HT-29 (cell line): ENCODE measurements around the gene IKBKE. TPM values are rescaled to one million over a fixed set of nuclear protein-coding genes. Genes with fewer than 3 reads are reported as not detected.
A peak's percentile ranks its signal among the peaks of the same experiment; 100 is the strongest.

ENCODE experiments used
- DNase-seq: peaks from one replicate; pipeline ENCODE4 v3.0.0-alpha.2; 2015; ENCODE audit warnings: low spot score
- total RNA-seq: library from RNA; depleted of rRNA; stranded (reverse); fragments of >200 nt; shearing (Covaris generic); gene quantifications from 2 replicates; pipeline ENCODE4 v1.2.3, GENCODE V29; 2014

IKBKE gene
- total RNA-seq, 1 experiment from 2014 or later: 12.0 TPM

DNA sequence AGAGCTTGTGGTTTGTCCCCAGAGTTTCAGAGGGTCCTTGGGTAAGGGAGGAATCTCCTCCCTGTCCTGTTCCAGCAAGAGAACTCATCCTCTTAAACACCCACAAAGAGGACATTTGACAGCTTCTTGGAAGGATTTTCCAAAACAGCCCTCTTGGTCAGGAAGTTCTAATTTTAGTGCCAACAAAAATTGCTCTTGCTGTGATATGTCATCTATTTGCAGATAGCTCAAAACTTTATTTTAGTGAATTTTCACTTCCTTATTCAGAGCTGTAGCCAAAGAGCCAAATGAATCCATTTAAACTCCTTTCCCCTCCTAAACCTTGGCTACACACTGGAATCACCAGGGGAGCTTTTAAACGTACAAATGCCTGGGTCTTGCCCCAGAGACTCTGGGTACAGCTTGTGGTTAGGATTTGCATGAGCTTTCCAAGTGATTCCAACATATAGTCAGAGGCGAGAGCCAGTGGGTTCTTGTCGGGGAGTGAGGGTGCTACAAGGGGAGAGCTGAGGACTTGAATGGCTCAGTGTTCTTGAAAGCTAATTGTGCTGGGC is 25.3 kb downstream of the IKBKE start:
- no peak for DNase-seq

DNA sequence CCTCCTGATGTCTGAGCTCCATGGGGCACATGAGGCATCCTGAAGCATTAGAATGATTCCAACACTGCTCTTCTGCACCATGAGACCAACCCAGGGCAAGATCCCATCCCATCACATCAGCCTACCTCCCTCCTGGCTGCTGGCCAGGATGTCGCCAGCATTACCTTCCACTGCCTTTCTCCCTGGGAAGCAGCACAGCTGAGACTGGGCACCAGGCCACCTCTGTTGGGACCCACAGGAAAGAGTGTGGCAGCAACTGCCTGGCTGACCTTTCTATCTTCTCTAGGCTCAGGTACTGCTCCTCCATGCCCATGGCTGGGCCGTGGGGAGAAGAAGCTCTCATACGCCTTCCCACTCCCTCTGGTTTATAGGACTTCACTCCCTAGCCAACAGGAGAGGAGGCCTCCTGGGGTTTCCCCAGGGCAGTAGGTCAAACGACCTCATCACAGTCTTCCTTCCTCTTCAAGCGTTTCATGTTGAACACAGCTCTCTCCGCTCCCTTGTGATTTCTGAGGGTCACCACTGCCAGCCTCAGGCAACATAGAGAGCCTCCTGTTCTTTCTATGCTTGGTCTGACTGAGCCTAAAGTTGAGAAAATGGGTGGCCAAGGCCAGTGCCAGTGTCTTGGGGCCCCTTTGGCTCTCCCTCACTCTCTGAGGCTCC is 26.0 kb downstream of the IKBKE start:
- no peak for DNase-seq

- no peak for DNase-seq
Measured at GRCh38 chr1:206497363-206497762, 27.1 kb downstream of the IKBKE start.

DNA sequence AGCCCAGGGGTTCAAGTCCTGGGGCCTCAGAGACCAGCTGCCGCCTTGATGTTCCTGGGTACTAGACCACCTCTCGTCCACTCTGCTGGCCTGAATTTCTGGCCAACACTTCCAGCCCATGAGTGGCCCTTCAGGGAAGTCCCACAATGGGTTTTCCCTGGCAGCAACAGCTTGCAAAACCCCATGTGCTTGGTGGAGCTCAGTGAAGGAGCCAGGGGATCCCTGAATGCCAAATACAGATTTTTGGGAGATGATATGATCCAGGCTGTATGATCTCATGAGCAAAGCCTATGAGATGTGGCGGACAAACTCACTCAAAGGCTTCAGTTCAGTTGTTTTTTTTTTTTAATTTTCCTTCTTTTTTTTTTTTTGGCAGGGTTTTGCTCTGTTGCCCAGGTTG is 27.5 kb downstream of the IKBKE start:
- DNase-seq: no peak

GRCh38 chr1:206498685-206499084 is 28.4 kb downstream of the IKBKE start:
- DNase-seq: no peak

- DNase-seq: no peak
Measured at GRCh38 chr1:206500046-206500445, 29.8 kb downstream of the IKBKE start.

GRCh38 chr1:206501881-206502280 is 31.6 kb downstream of the IKBKE start:
- no peak for DNase-seq

DNA sequence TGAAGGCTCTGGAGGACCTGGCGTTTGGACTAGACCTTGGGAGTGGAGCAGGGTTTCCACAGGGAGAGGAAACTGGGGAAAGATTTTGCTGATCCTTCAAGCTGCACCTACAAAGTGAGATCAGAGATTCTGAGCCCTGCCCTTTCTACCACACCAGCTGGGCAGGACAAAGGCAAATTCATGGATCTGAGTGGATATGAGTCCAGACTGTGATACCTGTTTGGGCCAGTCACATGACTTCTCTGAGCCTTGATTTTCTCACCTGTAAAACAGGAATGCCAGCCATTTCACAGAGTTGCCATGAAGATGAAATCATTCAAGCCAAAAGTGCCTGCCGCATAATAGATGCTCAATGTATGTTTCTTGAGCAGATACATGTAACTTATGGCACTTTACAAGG is 32.1 kb downstream of the IKBKE start:
- DNase-seq: no peak

GRCh38 chr1:206502812-206503211 is 32.5 kb downstream of the IKBKE start:
- no peak for DNase-seq

- DNase-seq: peak; percentile 76
Measured at GRCh38 chr1:206503591-206504362, 33.5 kb downstream of the IKBKE start.

DNA sequence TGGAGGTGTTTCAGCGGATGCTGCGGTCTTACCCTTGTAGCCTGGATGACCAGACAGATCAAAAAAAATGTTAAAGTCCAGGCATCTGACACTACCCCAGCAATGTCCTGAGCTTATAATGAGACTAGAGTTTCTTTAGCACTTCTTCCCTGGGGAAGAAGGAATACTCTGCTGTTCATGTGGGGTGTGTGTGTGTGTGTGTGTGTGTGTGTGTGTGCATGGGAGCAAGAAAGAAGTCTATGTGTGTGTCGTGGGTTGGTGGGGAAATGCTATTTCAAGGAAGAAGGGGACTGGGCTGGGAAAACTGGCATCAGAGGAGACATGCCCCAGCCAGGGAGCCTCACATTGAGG is 34.1 kb downstream of the IKBKE start:
- no peak for DNase-seq

DNA sequence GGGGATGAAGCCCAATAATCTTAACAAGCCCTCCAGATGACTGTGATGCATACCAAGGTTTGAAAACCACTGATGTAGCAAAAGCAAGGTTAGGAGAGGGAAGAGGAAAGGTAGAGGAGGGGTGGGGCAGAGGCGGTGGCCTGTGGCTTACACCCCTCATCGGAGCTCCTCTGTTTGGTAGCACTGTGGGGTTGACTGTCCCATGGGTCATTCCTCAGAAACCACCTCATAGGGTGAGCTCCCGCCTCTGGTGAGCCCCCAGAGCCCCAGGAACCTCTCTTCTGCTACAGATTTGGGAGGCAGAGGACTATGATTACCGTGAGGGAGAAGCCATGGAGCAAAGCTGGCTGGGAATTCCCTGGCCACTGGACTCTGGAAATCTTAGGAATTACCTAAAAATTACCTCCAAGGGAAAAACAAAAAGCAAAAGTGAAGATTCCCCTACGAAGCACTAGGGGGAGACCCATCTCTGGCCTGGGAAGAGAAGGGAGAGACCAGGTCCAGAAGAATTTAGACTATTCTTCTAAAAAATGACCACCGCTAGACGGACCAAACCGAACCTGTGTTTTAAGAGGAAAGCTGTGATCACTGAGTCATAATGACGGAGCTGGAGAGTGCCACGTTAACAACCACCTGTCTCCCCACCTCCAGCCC is 35.6 kb downstream of the IKBKE start:
- DNase-seq: no peak

GRCh38 chr1:206506405-206507283 is 36.4 kb downstream of the IKBKE start:
- no peak for DNase-seq

DNA sequence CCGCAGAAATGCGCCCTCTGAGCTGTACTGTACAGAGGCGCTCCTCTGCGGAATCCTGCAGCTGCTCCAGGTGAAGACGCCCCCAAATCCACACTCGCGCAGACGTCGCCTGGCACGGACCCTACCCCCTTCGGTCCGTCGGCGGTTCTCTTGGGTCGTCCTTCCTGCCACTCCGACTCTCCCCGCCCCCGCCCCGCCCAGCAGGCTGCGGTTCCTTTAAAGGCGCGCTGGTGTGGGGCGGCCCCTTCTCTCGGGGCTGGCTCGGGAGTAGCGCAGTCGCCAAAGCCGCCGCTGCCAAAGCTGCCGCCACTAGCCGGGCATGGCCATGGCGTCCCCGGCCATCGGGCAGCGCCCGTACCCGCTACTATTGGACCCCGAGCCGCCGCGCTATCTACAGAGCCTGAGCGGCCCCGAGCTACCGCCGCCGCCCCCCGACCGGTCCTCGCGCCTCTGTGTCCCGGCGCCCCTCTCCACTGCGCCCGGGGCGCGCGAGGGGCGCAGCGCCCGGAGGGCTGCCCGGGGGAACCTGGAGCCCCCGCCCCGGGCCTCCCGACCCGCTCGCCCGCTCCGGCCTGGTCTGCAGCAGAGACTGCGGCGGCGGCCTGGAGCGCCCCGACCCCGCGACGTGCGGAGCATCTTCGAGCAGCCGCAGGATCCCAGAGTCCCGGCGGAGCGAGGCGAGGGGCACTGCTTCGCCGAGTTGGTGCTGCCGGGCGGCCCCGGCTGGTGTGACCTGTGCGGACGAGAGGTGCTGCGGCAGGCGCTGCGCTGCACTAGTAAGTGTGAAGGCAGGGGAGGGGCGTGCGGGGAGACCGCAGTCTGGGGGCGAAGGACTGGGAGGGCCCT is 37.2 kb downstream of the IKBKE start, which contains the start of gene RASSF5:
RASSF5 (plus strand) TSS at position 248 of the 846 bp plus-strand sequence; CDS start at position 320, 72 bp downstream.
- no peak for DNase-seq

DNA sequence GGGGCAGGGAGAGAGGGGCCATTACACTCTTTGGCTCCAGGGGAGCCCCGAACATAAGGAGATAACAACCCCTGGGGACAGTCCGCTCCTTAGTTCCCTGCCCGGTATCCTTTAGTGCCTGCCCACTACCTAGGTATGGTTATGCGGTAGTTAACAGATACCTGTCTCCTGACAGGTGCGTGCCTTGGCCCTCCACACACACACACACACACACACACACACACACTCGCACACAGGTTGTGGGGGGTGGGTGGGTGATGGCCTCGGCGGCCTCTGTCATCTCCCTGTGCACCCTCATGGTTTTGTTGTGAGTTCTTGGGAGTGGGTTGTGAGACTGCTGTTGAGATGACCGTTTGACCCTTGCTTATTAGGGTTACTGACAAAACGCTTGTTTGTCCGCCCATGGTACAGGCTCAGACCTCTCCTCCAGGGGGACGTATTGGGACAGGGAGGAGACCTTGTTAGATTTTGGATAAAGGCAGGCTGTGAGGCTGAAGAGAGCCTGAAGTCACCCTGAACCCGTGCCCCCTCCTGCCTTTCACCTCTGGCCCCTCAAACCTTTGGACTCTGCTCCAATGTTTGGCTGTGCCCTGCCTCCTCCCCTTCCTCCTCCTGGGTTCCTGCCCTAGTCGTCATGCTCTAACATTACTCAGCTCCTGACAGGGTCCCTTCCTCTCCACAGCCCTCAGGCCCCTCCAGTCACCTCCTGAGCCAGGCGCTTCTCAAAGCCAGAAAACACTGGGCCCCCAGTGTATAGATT is 38.0 kb downstream of the IKBKE start:
- no peak for DNase-seq

- DNase-seq: no peak
Measured at GRCh38 chr1:206508956-206509355, 38.7 kb downstream of the IKBKE start.

DNA sequence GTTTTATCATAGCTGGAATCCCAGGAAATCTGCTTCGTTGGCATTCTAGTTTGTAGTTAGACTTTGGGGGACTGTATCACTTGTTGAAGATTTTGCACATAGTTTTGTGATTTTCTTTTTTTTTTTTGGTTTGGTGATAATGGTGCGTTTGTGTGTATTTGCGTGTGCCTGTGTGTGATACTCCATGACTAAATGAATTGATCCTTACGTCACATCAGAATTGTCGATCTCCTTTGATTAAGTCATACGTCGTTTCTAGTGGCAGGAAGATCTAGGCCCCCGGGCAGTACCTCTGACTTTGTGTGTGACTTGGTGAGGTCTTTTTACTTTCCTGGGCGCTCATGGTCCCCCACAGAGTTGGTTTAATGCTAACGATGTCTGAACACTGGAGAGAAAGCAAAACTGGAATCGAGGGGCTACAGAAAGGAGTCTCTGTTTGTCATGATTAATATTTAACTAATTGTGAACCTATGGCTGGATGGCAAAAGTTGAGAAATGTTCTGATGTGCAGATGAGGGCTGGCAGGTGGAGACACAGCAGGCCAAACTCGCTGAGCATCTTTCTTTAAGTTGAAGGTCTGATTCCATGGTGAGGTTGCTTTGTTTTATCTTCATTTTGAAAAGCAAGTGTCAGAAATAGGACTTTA is 39.5 kb downstream of the IKBKE start:
- DNase-seq: no peak

DNA sequence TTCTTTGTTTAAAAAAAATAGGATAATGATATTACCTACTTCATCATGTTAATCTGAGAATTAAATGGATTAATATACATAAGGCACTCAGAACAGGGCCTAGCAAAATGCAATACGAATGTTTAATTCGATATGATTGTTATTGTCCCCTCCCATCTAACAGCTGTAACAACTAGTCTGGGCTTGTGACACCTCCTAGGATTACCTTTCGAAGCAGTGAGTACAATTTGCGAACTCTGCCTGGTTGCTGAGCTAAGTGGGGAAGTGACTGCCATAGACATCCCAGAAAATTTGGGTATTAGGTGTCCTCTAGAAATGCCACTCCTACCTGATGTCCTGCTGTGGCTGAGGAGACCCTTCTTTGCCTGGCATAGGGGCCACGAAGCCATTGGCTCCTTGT is 40.1 kb downstream of the IKBKE start:
- no peak for DNase-seq

DNA sequence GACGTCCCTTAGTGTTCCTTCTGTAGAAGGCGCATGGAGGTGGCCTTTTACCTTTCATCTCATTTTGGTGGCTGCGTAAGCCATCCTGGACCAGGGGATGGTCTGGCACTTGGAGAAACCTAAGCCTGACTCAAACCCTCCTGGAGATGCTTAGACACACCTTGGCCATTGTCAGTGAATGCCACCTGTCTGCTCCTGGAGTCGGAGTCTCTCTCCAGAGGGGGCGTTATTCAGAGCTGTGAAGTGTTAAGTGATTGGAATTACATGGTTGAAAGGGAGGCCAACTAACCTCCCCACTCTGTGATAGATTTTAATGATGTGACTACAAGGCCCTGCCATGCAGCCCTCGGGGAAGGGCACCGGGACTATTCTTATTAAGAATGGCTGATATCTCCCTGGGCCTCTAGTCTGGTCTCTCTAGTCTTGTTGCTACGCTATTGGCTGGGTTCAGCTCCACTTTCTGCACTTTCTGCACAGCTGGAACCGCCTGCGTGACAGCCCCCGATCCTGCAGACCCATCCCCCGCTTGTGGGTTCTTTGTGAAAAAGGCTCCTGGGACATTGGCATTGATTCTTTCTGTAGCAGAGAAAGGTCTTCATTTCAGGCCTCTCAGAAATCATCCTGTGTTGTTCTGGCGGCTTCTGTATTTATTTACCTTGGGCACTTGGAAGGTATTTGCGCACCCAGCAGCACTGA is 41.2 kb downstream of the IKBKE start:
- DNase-seq: no peak
